Skeletal muscle tissue (tissue), 4 donors: ENCODE data around the gene MSL1. TPM values are rescaled to one million over a fixed set of nuclear protein-coding genes. Genes with fewer than 3 reads are reported as not detected.
A peak's percentile ranks its signal among the peaks of the same experiment; 100 is the strongest.

Experiments used
- H3K27ac ChIP-seq: one replicate; pipeline ENCODE4 v1.7.0; 2013; ENCODE audit warnings: mild to moderate bottlenecking, low read depth, low read length, inconsistent platforms
- H3K27me3 ChIP-seq, 3 donors: one replicate each; pipeline ENCODE4 v1.7.0; 2013; ENCODE audit warnings: low read length in 3 of 3; ENCODE audit not compliant: control insufficient read depth in 3 of 3, insufficient read depth in 3 of 3
- H3K36me3 ChIP-seq, 3 donors: one replicate each; pipeline ENCODE4 v1.7.0; 2013; ENCODE audit warnings: low read length in 3 of 3; ENCODE audit not compliant: control insufficient read depth in 3 of 3, insufficient read depth in 3 of 3
- H3K4me1 ChIP-seq, 3 donors: one replicate each; pipeline ENCODE4 v1.7.0; 2013; ENCODE audit warnings: low read length in 3 of 3, mild to moderate bottlenecking in 3 of 3; ENCODE audit not compliant: control insufficient read depth in 3 of 3, insufficient read depth in 3 of 3
- H3K4me3 ChIP-seq, 3 donors: one replicate each; pipeline ENCODE4 v1.7.0; 2013; ENCODE audit warnings: low read length in 3 of 3
- H3K9ac ChIP-seq, 3 donors: one replicate each; pipeline ENCODE4 v1.7.0; 2013; ENCODE audit warnings: low read length in 3 of 3, mild to moderate bottlenecking in 3 of 3, moderate library complexity in 2 of 3, low read depth in 1 of 3
- H3K9me3 ChIP-seq, 3 donors: one replicate each; pipeline ENCODE4 v1.7.0; 2013; ENCODE audit warnings: low read length in 3 of 3; ENCODE audit not compliant: control insufficient read depth in 3 of 3
- total RNA-seq: library from RNA; depleted of rRNA; stranded (reverse); fragments of >200 nt; gene quantifications from one replicate; pipeline ENCODE4 v1.2.3, GENCODE V29; 2014
- donor health status: Osteomylitis.

Gene MSL1
- total RNA-seq, 1 donor from 2014 or later = 53.8 TPM

GRCh38 chr17:40076591-40076990 lies 45.2 kb upstream of the MSL1 start:
- Histone ChIP-seq H3K4me3 (no peak overlapping the region), H3K9ac (peak overlapping the region in 1 of 3 donors; percentile 79), H3K36me3 (peaks cover 32 to 41% (median 40%) of the 10 kb centered on the region in 3 donors), H3K9me3 (no peaks in the 10 kb centered on the region), H3K27me3 (no peaks in the 10 kb centered on the region), H3K27ac (no peak overlapping the region), H3K4me1 (peaks cover 48 to 57% (median 52%) of the 10 kb centered on the region in 3 donors)

- Histone ChIP-seq H3K27me3 (no peaks in the 10 kb centered on the region), H3K27ac (no peak overlapping the region)
Observed at GRCh38 chr17:40079545-40079944, 42.2 kb upstream of the MSL1 start.

GRCh38 chr17:40084477-40084876 lies 37.3 kb upstream of the MSL1 start:
- peaks cover 2 to 16% (median 10%) of the 10 kb centered on the region in 3 donors for H3K4me1 ChIP-seq
- no peaks in the 10 kb centered on the region for H3K9me3 ChIP-seq
- H3K27me3 ChIP-seq = no peaks in the 10 kb centered on the region
- H3K4me3 ChIP-seq = no peak overlapping the region
- no peak overlapping the region for H3K9ac ChIP-seq
- H3K36me3 ChIP-seq = peaks cover 57 to 65% (median 57%) of the 10 kb centered on the region in 3 donors
- peak overlapping the region; percentile 25 for H3K27ac ChIP-seq

More at GRCh38 chr17:40079545-40079944, 42.2 kb upstream of the MSL1 start:
- Histone ChIP-seq H3K4me3 (no peak overlapping the region), H3K36me3 (peaks cover 41 to 49% (median 49%) of the 10 kb centered on the region in 3 donors), H3K9me3 (no peaks in the 10 kb centered on the region), H3K9ac (no peak overlapping the region), H3K4me1 (peaks cover 25 to 34% (median 25%) of the 10 kb centered on the region in 3 donors)

GRCh38 chr17:40086150-40087044 lies 35.4 kb upstream of the MSL1 start:
- peaks cover 5 to 35% (median 26%) of the 10 kb centered on the region in 3 donors for H3K4me1 ChIP-seq
- no peak overlapping the region for H3K9ac ChIP-seq
- H3K27ac ChIP-seq = no peak overlapping the region
- H3K27me3 ChIP-seq = no peaks in the 10 kb centered on the region
- no peaks in the 10 kb centered on the region for H3K9me3 ChIP-seq
- H3K4me3 ChIP-seq = no peak overlapping the region
- H3K36me3 ChIP-seq = peaks cover 55 to 59% (median 57%) of the 10 kb centered on the region in 3 donors

- no peak overlapping the region for H3K27ac ChIP-seq
- H3K9me3 ChIP-seq = no peaks in the 10 kb centered on the region
- H3K36me3 ChIP-seq = peaks cover 55 to 60% (median 58%) of the 10 kb centered on the region in 3 donors
- H3K27me3 ChIP-seq = no peaks in the 10 kb centered on the region
- H3K4me1 ChIP-seq = peaks cover 13 to 42% (median 34%) of the 10 kb centered on the region in 3 donors
- H3K9ac ChIP-seq = no peak overlapping the region
- H3K4me3 ChIP-seq = no peak overlapping the region
Observed at GRCh38 chr17:40087049-40087794, 34.5 kb upstream of the MSL1 start.

- Histone ChIP-seq H3K36me3 (peaks cover 59 to 62% (median 61%) of the 10 kb centered on the region in 3 donors), H3K9me3 (no peaks in the 10 kb centered on the region), H3K27ac (no peak overlapping the region), H3K4me3 (no peak overlapping the region), H3K27me3 (no peaks in the 10 kb centered on the region), H3K4me1 (peaks cover 20 to 48% (median 42%) of the 10 kb centered on the region in 3 donors), H3K9ac (no peak overlapping the region)
Observed at GRCh38 chr17:40087903-40088718, 33.7 kb upstream of the MSL1 start.

- Histone ChIP-seq H3K9me3 (no peaks in the 10 kb centered on the region), H3K4me1 (peaks cover 31 to 54% (median 51%) of the 10 kb centered on the region in 3 donors), H3K27ac (peak overlapping the region; percentile 44), H3K9ac (peak overlapping the region in 2 of 3 donors; percentile 6 to 16), H3K27me3 (no peaks in the 10 kb centered on the region), H3K36me3 (peaks cover 61 to 66% (median 64%) of the 10 kb centered on the region in 3 donors), H3K4me3 (no peak overlapping the region)
Observed at GRCh38 chr17:40089077-40089895, 32.5 kb upstream of the MSL1 start.

GRCh38 chr17:40090237-40091119 lies 31.3 kb upstream of the MSL1 start:
- H3K9me3 ChIP-seq = no peaks in the 10 kb centered on the region
- peak overlapping the region in 2 of 3 donors; percentile 32 to 57 for H3K9ac ChIP-seq
- peaks cover 64 to 67% (median 66%) of the 10 kb centered on the region in 3 donors for H3K36me3 ChIP-seq
- peak overlapping the region; percentile 44 for H3K27ac ChIP-seq
- H3K4me3 ChIP-seq = no peak overlapping the region
- H3K4me1 ChIP-seq = peaks cover 43 to 65% (median 63%) of the 10 kb centered on the region in 3 donors
- no peaks in the 10 kb centered on the region for H3K27me3 ChIP-seq
